ENCODE results near the gene NFKB1. TPM values are rescaled to one million over a fixed set of nuclear protein-coding genes. Genes with fewer than 3 reads are reported as not detected.

The NFKB1 gene
- total RNA-seq, 2 donors from 2014 or later, result 17.8 to 19.3 TPM

GRCh38 chr4:102525504-102525903 is 24.3 kb downstream of the NFKB1 start:
- no peaks in the 10 kb centered on the region for H3K36me3 ChIP-seq
- no peak overlapping the region for H3K27ac ChIP-seq
- H3K4me1 ChIP-seq, result peaks cover 0 to 5% of the 10 kb centered on the region in 2 donors
- H3K9me3 ChIP-seq, result no peaks in the 10 kb centered on the region
- no peak for DNase-seq (ENCODE audit: low spot score)
- no peak overlapping the region for H3K4me3 ChIP-seq
- no peak for TF ChIP-seq CTCF (IDR thresholded peaks at IDR 0.05)
- H3K27me3 ChIP-seq, result no peaks in the 10 kb centered on the region

GRCh38 chr4:102526532-102526931 is 25.4 kb downstream of the NFKB1 start:
- DNase-seq (ENCODE audit: low spot score), result no peak
- Histone ChIP-seq H3K9me3 (no peaks in the 10 kb centered on the region), H3K4me3 (no peak overlapping the region), H3K4me1 (peaks cover 0 to 5% of the 10 kb centered on the region in 2 donors), H3K27me3 (no peaks in the 10 kb centered on the region), H3K36me3 (no peaks in the 10 kb centered on the region), H3K27ac (no peak overlapping the region)
- TF ChIP-seq CTCF (IDR thresholded peaks at IDR 0.05), result no peak

GRCh38 chr4:102527695-102528283 is 26.6 kb downstream of the NFKB1 start:
- Histone ChIP-seq H3K36me3 (no peaks in the 10 kb centered on the region), H3K9me3 (no peaks in the 10 kb centered on the region), H3K27ac (no peak overlapping the region), H3K27me3 (no peaks in the 10 kb centered on the region), H3K4me3 (no peak overlapping the region), H3K4me1 (peaks cover 0 to 5% of the 10 kb centered on the region in 2 donors)
- no peak for DNase-seq (ENCODE audit: low spot score)
- TF ChIP-seq CTCF (IDR thresholded peaks at IDR 0.05), result no peak

GRCh38 chr4:102529977-102530376 is 28.8 kb downstream of the NFKB1 start:
- Histone ChIP-seq H3K4me3 (no peak overlapping the region), H3K4me1 (peaks cover 0 to 5% of the 10 kb centered on the region in 2 donors), H3K27me3 (no peaks in the 10 kb centered on the region), H3K36me3 (no peaks in the 10 kb centered on the region), H3K9me3 (no peaks in the 10 kb centered on the region), H3K27ac (no peak overlapping the region)
- TF ChIP-seq CTCF (IDR thresholded peaks at IDR 0.05), result no peak
- no peak for DNase-seq (ENCODE audit: low spot score)

GRCh38 chr4:102530986-102531385 is 29.8 kb downstream of the NFKB1 start:
- Histone ChIP-seq H3K4me1 (peaks cover 0 to 5% of the 10 kb centered on the region in 2 donors), H3K27me3 (no peaks in the 10 kb centered on the region), H3K4me3 (no peak overlapping the region), H3K36me3 (no peaks in the 10 kb centered on the region), H3K9me3 (no peaks in the 10 kb centered on the region), H3K27ac (no peak overlapping the region)
- no peak for TF ChIP-seq CTCF (IDR thresholded peaks at IDR 0.05)
- no peak for DNase-seq (ENCODE audit: low spot score)

GRCh38 chr4:102531462-102531861 is 30.3 kb downstream of the NFKB1 start:
- no peaks in the 10 kb centered on the region for H3K27me3 ChIP-seq
- H3K4me1 ChIP-seq, result peaks cover 0 to 5% of the 10 kb centered on the region in 2 donors
- H3K4me3 ChIP-seq, result no peak overlapping the region
- no peaks in the 10 kb centered on the region for H3K36me3 ChIP-seq
- H3K9me3 ChIP-seq, result no peaks in the 10 kb centered on the region
- DNase-seq (ENCODE audit: low spot score), result no peak
- H3K27ac ChIP-seq, result no peak overlapping the region
- TF ChIP-seq CTCF (IDR thresholded peaks at IDR 0.05), result no peak
